ENCODE data around the gene FLT3LG.

GRCh38 chr19:49513746-49514118 lies 39.7 kb downstream of the FLT3LG start:
- TF ChIP-seq EZH2phosphoT487 (IDR thresholded peaks at IDR 0.05; ENCODE audit: insufficient read depth, low read depth), result no peak
- TF ChIP-seq EZH2 (IDR thresholded peaks at IDR 0.05; ENCODE audit: insufficient read depth, poor library complexity, severe bottlenecking), result no peak

All from GM23248 (cell line).